Stimulated activated CD8-positive, alpha-beta memory T cell treated with anti-CD3 and anti-CD28 coated beads, Interleukin-12 subunit alpha, Interleukin-12 subunit beta, amount 100 ng/mL, for 1 hour (primary cell): Measurements from ENCODE around the gene AGPAT3.

Source experiments
- DNase-seq: peaks from one replicate; pipeline ENCODE4 v3.0.0-alpha.2; 2020; ENCODE audit warnings: low read depth

The AGPAT3 gene

GRCh38 chr21:44024257-44024656 is 159.2 kb downstream of the AGPAT3 start:
- DNase-seq = no peak

GRCh38 chr21:44024887-44025353 is 159.9 kb downstream of the AGPAT3 start:
- no peak for DNase-seq

GRCh38 chr21:44027607-44028286 is 162.7 kb downstream of the AGPAT3 start:
- no peak for DNase-seq

- no peak for DNase-seq
These were observed 163.2 kb downstream of the AGPAT3 start for GRCh38 chr21:44028287-44028659.

GRCh38 chr21:44029460-44030087 is 164.6 kb downstream of the AGPAT3 start:
- DNase-seq = no peak

GRCh38 chr21:44035244-44035643 is 170.2 kb downstream of the AGPAT3 start:
- DNase-seq = no peak
